Thoracic aorta (tissue), 2 donors: ENCODE results near the gene ZNF160. TPM values are rescaled to one million over a fixed set of nuclear protein-coding genes. Genes with fewer than 3 reads are reported as not detected.

Experiments
- ATAC-seq: fragments of 150-250 bp; one replicate; pipeline ENCODE4 v1.8.0; 2017; ENCODE audit warnings: low read depth; ENCODE audit not compliant: insufficient number of reproducible peaks, low FRiP score
- DNase-seq: peaks from one replicate; pipeline ENCODE4 v3.0.0-alpha.2; 2020; ENCODE audit warnings: low spot score
- H3K27ac ChIP-seq, 2 donors: fragments of 200-600 bp; sonication (generic); 1 replicate in 1 of 2; 2 replicates in 1 of 2; pipeline ENCODE4 v1.5.1; 2016; ENCODE audit warnings: mild to moderate bottlenecking in 2 of 2, moderate library complexity in 2 of 2
- H3K27me3 ChIP-seq: fragments of 200-600 bp; sonication (generic); replicated peaks from 2 replicates; pipeline ENCODE4 v1.6.0; 2016; ENCODE audit warnings: mild to moderate bottlenecking; ENCODE audit not compliant: insufficient read depth
- H3K36me3 ChIP-seq: fragments of 200-600 bp; sonication (generic); one replicate; pipeline ENCODE4 v1.5.1; 2016
- H3K4me1 ChIP-seq, 2 donors: fragments of 200-600 bp; sonication (generic); 1 replicate in 1 of 2; 2 replicates in 1 of 2; pipeline versions ENCODE4 v1.5.1 to v1.6.0; 2016; ENCODE audit warnings: low read depth in 2 of 2, mild to moderate bottlenecking in 1 of 2; ENCODE audit not compliant: control insufficient read depth in 1 of 2
- H3K4me3 ChIP-seq: fragments of 200-600 bp; sonication (generic); 2 replicates; pipeline ENCODE4 v1.5.1; 2016; ENCODE audit warnings: mild to moderate bottlenecking
- H3K9me3 ChIP-seq: fragments of 200-600 bp; sonication (generic); 2 replicates; pipeline ENCODE4 v1.5.1; 2016
- CTCF ChIP-seq: fragments of 200-600 bp; sonication (generic); IDR thresholded peaks from one replicate; pipeline ENCODE4 v1.5.1; 2019; ENCODE audit warnings: antibody characterized with exemption
- total RNA-seq, 2 donors: library from RNA; depleted of rRNA; stranded (reverse); fragments of >200 nt; gene quantifications; one replicate each; pipeline versions ENCODE4 v1.1.0 to v1.2.3, GENCODE V29; 2016

The ZNF160 gene
- total RNA-seq, 2 donors from 2014 or later: 32.9 to 67.2 TPM

DNA sequence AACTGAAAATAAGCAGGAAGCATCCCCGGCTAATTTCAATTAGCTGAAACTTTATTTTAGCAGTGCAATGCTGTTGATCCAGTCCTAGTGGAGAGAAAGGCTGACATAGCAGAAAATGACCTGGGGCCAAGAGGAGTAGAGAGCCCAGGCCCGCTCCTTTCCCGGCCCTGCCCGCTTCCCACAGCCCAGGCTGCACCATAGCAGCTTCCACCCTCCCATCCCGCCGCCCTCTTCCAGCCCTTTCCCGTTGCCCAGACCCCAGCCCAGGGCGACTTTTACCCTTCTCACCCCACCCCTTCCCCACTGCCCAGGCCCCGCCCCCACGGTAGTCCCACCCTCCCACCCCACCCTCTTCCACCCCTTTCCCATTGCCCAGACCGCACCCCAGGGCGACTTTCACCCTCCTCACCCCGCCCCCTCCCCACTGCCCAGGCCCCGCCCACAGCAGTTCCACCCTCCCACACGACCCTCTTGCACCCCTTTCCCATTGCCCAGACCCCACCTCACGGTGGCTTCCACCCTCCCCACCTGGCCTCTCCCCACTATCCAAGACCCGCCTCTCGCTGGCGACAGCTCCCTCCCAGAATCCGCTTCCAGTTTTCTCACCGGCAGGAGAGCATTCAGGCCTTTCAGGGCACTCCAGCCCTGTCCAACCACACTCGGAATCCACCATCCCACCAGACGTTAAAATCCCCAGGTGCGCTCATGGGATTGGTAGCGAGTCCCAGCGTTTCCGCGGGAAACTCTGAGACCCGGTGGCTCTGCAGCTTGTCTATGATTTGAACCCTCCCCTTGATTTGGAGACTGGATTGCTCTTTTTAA lies 8.3 kb downstream of the ZNF160 start:
- DNase-seq (no peak), ATAC-seq (no peak)
- H3K9me3 ChIP-seq: no peaks in the 10 kb centered on the region
- no peak for TF ChIP-seq CTCF
- no peak overlapping the region for H3K27ac ChIP-seq
- no peaks in the 10 kb centered on the region for H3K27me3 ChIP-seq
- no peak overlapping the region for H3K4me3 ChIP-seq
- no peaks in the 10 kb centered on the region for H3K4me1 ChIP-seq
- H3K36me3 ChIP-seq: peaks cover 30% of the 10 kb centered on the region

- no peaks in the 10 kb centered on the region for H3K27me3 ChIP-seq
- no peak for DNase-seq
- H3K27ac ChIP-seq: no peak overlapping the region
- H3K9me3 ChIP-seq: no peaks in the 10 kb centered on the region
- TF ChIP-seq CTCF: no peak
- ATAC-seq: no peak
- no peak overlapping the region for H3K4me3 ChIP-seq
- no peaks in the 10 kb centered on the region for H3K4me1 ChIP-seq
- H3K36me3 ChIP-seq: peaks cover 36% of the 10 kb centered on the region
Observed at GRCh38 chr19:53092723-53093122, 10.5 kb downstream of the ZNF160 start.

DNA sequence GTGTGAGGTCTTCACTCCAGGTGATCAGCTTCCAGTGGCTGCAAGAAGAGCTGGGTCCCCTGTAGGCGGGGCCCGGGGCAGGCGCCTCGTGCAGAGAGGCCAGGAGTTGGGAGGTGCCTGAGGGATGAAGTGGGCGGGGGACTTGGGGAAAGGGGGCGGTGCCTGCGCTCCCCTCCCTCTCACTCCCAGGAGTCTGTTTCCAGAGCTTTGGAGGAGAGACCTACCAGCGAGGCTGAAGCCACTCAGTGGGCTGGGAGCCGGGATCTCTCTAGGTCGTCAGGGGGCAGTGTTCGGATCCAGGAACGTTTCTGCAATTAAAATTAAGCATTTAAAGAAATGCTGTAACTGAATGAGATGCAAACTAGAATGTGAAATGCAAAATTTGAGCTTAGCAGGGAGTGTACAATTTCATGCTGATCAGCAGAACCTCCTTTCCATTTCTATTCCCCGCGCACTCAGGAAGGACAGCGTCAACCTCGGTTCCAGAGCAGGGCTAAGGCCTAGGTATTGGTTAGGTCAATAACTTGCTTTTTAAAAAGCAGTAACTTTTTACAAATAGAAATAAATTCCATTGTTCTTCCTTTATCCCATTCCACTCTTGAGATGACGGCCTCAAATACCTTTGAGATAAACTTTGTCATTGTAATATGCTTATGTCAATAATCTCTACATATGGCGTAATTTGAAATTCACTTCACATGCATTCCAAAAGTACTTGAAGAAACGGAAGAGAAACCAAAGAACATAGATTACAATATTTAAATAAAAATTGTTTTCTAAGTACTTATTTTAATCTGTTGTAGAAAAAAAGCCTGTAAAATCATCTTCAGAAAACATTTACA lies 11.6 kb downstream of the ZNF160 start:
- Histone ChIP-seq H3K4me3 (no peak overlapping the region), H3K36me3 (peaks cover 40% of the 10 kb centered on the region)

DNA sequence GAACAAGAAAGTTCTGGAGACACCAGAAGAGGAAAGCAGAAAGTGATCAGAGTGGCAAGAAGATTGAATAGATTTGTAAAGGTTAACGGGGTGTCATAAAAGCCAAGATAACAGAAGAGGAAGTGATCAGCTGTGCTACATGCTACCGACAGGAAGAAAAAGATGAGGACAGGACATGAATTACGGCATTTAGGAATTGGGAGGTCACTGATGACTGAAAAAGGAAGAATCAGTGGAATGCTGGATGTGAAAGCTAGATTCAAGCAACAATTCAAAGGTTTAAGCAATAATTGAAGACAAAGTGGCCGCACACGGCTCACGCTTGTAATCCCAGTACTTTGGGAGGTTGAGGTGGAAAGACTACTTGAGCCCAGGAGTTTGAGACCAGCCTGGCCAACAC lies 15.1 kb downstream of the ZNF160 start:
- H3K9me3 ChIP-seq: no peaks in the 10 kb centered on the region
- no peak overlapping the region for H3K27ac ChIP-seq
- TF ChIP-seq CTCF: no peak
- no peak for DNase-seq
- H3K36me3 ChIP-seq: peaks cover 71% of the 10 kb centered on the region
- H3K27me3 ChIP-seq: no peaks in the 10 kb centered on the region
- no peak overlapping the region for H3K4me3 ChIP-seq
- no peak for ATAC-seq
- no peaks in the 10 kb centered on the region for H3K4me1 ChIP-seq

More for the DNA sequence above, 11.6 kb downstream of the ZNF160 start:
- Histone ChIP-seq H3K4me1 (no peaks in the 10 kb centered on the region), H3K27ac (no peak overlapping the region), H3K9me3 (no peaks in the 10 kb centered on the region), H3K27me3 (no peaks in the 10 kb centered on the region)
- no peak for DNase-seq
- TF ChIP-seq CTCF: no peak
- ATAC-seq: no peak

DNA sequence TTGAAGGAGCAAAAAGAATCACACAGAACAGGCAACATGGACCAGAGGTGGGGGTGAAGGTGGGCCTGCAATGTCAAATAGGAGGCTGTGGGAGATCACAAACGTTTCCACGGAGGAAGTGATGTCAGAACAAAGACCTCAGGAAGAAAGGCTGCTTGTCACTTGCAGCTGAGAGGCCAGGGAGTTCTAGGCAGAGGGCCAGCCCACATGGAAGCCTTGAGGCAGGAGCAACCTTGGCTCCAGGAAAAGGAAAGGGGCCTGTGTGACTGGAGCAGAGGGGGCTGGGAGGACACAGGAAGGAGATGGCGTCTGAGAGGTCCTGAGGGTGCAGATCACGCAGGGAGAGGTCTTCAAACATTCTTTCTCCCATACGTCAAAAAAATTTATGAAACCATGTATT lies 16.3 kb downstream of the ZNF160 start:
- no peaks in the 10 kb centered on the region for H3K9me3 ChIP-seq
- DNase-seq (no peak), ATAC-seq (no peak)
- no peaks in the 10 kb centered on the region for H3K27me3 ChIP-seq
- H3K27ac ChIP-seq: no peak overlapping the region
- H3K4me1 ChIP-seq: no peaks in the 10 kb centered on the region
- no peak overlapping the region for H3K4me3 ChIP-seq
- H3K36me3 ChIP-seq: peaks cover 79% of the 10 kb centered on the region
- TF ChIP-seq CTCF: no peak
